NCI-H345 treated with DMSO at 0.1 percent for 48 hours (cell line): ENCODE data around the gene LRRTM4.

Experiments used
- DNase-seq: peaks from one replicate; lab custom pipeline; 2025; ENCODE audit not compliant: unreplicated experiment; lab: John Stamatoyannopoulos, UW

The LRRTM4 gene

DNA sequence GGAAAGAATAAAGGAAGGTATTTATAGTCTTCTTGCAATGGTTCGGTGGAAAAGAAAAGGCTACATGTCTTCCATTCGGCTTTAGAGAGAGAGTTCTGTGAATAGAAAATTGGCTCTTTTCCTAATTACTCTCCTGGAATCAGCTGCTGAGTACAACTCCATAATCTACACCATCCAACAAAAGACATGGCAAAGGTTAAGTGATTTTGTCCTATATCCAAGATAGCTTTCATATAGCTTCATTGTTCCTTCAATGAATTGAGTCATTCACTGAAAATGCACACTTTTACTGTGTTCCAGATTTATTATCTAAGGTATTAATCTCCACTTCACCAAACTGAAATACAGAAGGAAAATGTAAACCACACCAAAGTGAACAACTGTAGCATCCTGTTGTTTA lies 514.5 kb downstream of the LRRTM4 start:
- DNase-seq = peak; percentile 96

GRCh38 chr2:77005522-77005921 lies 516.7 kb downstream of the LRRTM4 start:
- no peak for DNase-seq

GRCh38 chr2:77001895-77002294 lies 520.3 kb downstream of the LRRTM4 start:
- no peak for DNase-seq

DNA sequence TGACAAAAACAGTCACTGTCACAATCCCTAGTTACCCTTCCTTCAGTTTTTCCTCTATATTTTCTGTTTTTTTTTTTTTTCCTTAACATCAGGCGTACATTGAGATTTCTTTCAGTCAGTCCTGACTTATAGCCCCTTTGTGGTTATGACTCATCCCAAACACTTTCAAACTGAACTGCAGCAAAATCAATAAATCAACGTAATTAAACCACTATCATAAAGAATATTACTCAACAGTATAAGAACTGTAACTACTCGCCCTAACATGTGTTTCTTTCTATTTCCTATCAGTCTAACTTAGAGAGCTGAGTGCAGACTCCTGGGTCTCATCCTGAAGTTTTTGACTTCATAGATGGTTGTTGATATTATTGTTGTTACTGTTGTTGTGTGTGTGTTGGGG lies 523.5 kb downstream of the LRRTM4 start:
- DNase-seq = no peak

GRCh38 chr2:76998152-76998551 lies 524.0 kb downstream of the LRRTM4 start:
- no peak for DNase-seq

DNA sequence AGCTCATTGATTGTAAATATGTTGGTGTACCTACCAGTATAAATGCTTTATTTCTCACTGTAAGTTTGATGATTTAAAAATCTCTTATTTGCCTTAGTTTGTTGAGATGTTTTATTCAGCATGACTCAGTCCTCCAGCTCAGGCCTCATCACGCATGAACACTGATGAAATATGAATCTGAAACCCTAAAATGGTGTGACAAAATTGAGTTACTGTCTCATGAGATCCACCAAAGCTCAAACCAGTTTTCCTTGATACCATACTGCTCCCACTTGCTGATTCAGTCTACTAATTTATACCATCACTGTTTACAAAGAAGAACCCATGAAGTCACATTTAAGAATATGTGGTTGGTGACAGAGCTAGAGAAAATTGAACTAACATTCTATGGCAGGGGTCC lies 524.9 kb downstream of the LRRTM4 start:
- DNase-seq = no peak

GRCh38 chr2:76985387-76986136 lies 536.6 kb downstream of the LRRTM4 start:
- no peak for DNase-seq

- DNase-seq = no peak
Measured at GRCh38 chr2:76984359-76984758, 537.8 kb downstream of the LRRTM4 start.

GRCh38 chr2:76980067-76980787 lies 541.9 kb downstream of the LRRTM4 start:
- DNase-seq = no peak

DNA sequence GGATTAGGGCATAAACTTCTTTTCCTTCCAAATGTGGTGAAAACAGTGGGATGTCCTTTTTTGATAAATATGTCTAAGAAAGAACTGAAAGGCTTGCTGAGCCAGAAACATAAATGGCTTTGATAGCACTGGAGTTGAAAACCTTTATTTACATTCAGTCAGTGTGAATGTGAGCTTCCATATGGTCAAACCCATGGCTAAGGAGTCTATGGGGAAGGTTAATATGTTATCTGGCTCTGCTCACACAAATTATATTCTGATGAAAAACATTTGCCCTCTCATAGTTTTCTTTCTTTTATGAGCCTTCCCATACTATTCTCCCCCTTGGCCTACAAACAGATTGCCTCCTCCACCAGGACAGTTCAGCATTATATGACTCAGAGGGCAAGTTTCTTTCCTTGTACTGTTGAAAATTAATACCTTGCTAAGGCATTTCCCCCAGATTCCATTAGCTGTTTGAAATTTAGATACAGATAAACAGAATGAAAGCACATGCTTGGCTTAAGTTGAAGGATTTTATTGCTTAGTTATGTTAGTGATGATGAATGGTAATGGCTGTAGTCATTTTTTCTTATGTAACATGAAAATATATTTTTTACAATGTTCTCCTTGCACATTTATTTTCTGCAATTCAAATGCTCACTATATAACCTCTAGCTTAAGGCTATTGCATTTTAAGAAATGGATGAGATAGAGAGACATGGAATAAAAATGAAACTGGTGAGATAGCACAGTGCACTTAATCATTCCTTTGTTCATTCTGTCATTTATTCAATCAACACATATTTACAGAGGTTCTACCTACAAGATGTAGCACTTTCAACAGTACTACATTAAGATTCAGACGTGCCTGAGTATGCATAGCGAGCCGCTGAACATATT lies 544.1 kb downstream of the LRRTM4 start:
- DNase-seq = no peak

- no peak for DNase-seq
Measured at GRCh38 chr2:76975752-76976151, 546.4 kb downstream of the LRRTM4 start.

- DNase-seq = no peak
Measured at GRCh38 chr2:76973610-76974009, 548.6 kb downstream of the LRRTM4 start.

DNA sequence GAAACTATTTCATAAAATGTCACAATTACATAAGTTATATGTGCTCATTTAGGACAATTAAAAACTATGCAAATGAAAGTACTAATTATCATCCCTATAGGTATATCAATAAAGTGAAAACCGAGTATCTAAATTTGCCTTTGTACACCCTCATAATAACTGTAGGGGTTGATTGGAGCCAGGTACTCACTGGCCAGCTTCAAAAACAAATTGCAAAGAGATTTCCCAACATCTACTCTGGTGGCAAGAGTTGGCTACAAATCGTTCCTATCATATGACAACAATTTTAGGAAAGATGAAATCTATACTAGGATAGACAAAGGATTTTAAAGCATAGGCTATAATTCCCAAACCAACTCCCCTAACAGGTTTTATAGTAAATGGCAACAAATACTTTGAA lies 556.4 kb downstream of the LRRTM4 start:
- DNase-seq = no peak

DNA sequence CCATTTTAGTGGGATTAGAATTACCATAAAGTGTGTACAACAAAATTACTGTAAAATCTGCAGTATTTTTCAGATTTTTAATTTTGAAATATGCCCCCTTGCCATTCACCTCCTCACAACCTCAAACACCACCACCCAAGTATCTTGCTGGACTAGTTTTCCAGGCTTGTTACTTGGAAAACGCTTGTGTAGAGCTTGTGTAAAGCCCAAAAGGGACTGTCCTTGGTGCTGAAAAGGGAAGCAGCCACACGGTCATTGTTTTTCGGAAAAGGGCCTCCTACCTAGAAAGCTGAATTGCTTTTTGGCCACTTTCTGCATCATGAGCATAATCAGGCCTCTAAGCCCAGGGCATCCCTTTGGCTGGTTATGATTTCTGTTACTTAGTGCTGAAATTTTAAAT lies 563.4 kb downstream of the LRRTM4 start:
- DNase-seq = no peak

DNA sequence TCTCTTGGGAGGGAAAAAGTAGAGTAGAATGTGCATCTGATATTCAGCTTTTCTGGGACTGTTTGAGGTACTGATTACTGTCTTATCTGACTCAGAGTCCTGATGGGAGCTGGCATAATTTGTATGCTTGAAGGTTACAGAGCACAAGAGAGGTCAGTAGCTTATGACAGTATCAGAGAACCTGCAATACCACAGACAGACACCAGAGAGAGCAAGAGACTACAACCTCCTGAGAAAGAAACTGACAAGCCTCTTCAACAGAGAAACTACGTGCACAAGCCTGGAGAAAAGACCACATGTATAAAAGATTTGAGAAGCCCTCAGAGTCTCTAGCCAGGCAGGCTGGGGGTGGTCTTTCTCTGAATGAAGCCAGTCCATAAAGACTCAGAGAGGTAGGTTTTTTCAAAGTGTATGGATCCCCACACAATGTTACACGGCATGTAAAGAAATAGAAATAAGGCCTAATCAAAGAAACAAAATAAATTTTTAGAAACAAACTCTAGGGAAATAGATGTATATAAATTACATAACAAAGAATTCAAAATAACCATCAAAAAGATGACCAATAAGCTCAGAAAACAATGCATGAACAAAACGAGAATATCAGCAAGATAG lies 568.3 kb downstream of the LRRTM4 start:
- peak; percentile 25 for DNase-seq

DNA sequence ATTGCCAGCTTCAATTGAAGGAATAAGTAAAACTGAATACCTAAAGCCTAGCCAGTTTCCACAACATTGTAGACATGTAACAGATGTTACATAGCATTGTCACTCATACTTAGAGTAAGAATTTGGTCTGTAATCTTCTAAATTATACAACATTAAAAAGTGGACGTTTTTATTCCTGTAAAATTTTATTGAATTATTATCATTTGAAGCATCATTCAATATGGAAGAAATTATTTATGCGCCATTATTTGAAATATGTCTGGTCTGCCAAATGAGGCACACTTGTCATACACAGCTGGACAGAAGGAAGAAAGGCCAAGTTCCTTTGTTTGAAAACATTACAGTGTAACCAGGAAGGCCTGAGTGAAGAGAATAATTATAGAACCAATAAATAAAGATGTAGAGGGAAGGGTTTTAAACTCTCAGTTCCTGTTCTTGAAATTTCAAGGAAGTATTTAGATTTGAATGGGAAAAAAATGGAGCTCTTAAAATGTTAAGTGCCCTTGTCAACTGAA lies 575.5 kb downstream of the LRRTM4 start:
- DNase-seq = no peak

- no peak for DNase-seq
Measured at GRCh38 chr2:76940559-76940958, 581.6 kb downstream of the LRRTM4 start.

DNA sequence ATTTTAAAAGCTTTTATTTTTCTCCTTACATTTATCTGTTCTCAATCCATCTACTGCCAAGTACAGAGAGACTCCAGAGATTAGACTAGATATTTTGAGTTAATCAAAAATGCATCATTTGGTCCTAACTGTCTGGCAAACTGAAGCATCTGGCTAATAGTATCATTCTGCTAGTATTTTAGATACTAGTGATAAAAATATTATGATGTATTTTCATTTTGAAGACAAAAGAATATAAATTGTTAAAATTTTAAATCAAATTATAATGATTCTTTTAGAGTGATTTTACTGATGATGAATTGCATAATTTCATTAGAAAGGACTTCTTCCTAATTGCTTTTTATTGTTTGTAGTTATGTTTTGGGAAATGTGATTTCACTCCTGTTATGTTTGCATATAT lies 584.0 kb downstream of the LRRTM4 start:
- DNase-seq = no peak

DNA sequence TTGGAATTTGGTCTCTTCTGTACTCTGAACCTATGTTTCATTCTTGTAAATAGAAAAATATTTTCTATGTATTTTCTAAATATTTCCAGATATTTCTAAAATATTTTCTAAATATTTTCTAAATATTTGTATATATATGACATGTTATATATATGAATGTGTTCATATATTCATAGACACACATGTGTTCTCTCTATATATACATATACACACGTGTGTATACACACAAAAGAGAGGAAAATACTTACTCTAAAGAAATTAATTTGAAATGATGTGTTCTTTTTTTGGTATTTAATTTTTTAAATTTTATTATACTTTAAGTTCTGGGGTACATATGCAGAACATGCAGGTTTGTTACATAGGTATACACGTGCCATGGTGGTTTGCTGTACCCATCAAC lies 589.6 kb downstream of the LRRTM4 start:
- no peak for DNase-seq

DNA sequence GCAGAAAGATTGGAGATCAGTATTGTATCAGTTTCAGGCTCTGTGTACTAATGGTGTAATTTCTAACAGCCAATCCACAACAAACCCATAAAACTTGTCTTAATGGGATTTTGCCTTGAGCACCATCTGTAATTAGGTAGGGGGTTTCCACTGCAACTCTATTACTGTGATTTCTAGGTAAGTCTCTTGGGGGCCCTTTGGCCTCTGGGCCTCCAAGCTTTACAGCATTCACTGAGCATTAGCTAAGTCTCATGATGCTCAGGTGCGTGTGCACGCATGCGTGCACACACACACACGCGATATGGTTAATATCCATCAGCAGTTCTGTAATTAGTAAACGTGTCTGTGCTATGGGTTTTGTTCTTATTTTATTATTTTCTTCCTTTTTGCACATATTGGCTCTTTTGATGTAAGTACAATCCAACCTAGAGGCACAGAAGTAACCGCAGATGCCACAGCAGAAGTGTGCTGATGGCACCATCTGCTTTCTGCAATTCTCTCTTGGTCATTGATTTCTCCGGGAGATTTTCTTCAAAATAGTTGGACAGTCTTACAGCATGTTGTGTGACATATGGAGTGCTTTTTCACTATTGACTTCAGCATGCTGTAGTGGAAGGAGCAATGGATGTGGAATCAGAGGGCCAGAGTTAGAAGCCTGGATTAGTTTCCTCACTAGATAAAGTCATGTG lies 592.0 kb downstream of the LRRTM4 start:
- DNase-seq = no peak
